Testis (tissue), 3 donors: Measurements from ENCODE around the gene NNAT. TPM values are rescaled to one million over a fixed set of nuclear protein-coding genes. Genes with fewer than 3 reads are reported as not detected.

Experiments used
- DNase-seq: peaks from one replicate; pipeline ENCODE4 v3.0.0-alpha.2; 2019
- H3K27ac ChIP-seq, 2 donors: fragments of 200-600 bp; sonication (generic); one replicate each; pipeline ENCODE4 v1.5.1; 2019
- H3K27me3 ChIP-seq: fragments of 200-600 bp; sonication (generic); one replicate; pipeline ENCODE4 v1.5.1; 2019
- H3K36me3 ChIP-seq: fragments of 200-600 bp; sonication (generic); one replicate; pipeline ENCODE4 v1.5.1; 2017; ENCODE audit warnings: low read depth; ENCODE audit errors: missing control alignments
- H3K4me1 ChIP-seq: fragments of 200-600 bp; sonication (generic); one replicate; pipeline ENCODE4 v1.5.1; 2019
- H3K4me3 ChIP-seq, 2 donors: fragments of 200-600 bp; sonication (generic); one replicate each; pipeline ENCODE4 v1.5.1; 2017 to 2019
- H3K9me3 ChIP-seq: fragments of 200-600 bp; sonication (generic); one replicate; pipeline ENCODE4 v1.5.1; 2017
- CTCF ChIP-seq, 3 experiments: fragments of 450-650 bp in 2 of 3; fragments of 200-600 bp in 1 of 3; sonication (generic) in 1 of 3; IDR thresholded peaks; one replicate each; pipeline ENCODE4 v1.5.1; 2016 to 2019; ENCODE audit warnings: antibody characterized with exemption in 3 of 3, mild to moderate bottlenecking in 2 of 3, moderate library complexity in 1 of 3
- POLR2A ChIP-seq: fragments of 450-650 bp; IDR thresholded peaks from one replicate; pipeline ENCODE4 v1.6.1; 2017; ENCODE audit warnings: antibody characterized with exemption, mild to moderate bottlenecking, moderate library complexity
- WGBS, 2 donors: methylation state at CpG; one replicate each; pipeline ENCODE4 v1.1.5; 2018; 5-methylcytosine and 5-hydroxymethylcytosine counted together
- intact Hi-C: fragments of 100-400 bp; cut with DNase I; formaldehyde crosslinking; loops from one replicate; pipeline ENCODE4 v1.15.1; 2023; ENCODE audit warnings: low total_unique reads
- polyA plus RNA-seq: library from polyadenylated mRNA; stranded (reverse); fragments of 350-450 nt; fragmentation: Illumina TruSeq; extraction: RNeasy Lipid Tissue Mini Kit (QIAGEN cat#74804); gene quantifications from one replicate; pipeline ENCODE4 v1.2.3, GENCODE V29; 2014; ENCODE audit warnings: low read depth, low replicate concordance; ENCODE audit not compliant: insufficient read depth
- total RNA-seq, 2 donors: library from RNA; depleted of rRNA; stranded (reverse); fragments of >200 nt; gene quantifications; one replicate each; pipeline ENCODE4 v1.2.3, GENCODE V29; 2016

Gene NNAT
- total and polyA plus RNA-seq, 3 donors from 2014 or later = 6.1 to 8.7 (median 6.2) TPM

- Histone ChIP-seq H3K36me3 (no peaks in the 10 kb centered on the region), H3K9me3 (no peaks in the 10 kb centered on the region), H3K27me3 (no peaks in the 10 kb centered on the region), H3K4me1 (peaks cover 6% of the 10 kb centered on the region), H3K27ac (no peak overlapping the region), H3K4me3 (no peak overlapping the region)
- TF ChIP-seq CTCF (IDR thresholded peaks at IDR 0.05) (no peak), POLR2A (no peak)
- no peak for DNase-seq
- intact Hi-C loops = no loop called here
- WGBS, 2 donors = 50 to 57% methylated on average over 26 to 30 of the region's 30 CpGs
Observed at GRCh38 chr20:37518606-37519507, 2.2 kb upstream of the NNAT start.

GRCh38 chr20:37519508-37520418, 1.3 kb upstream of the NNAT start:
- WGBS, 2 donors = 57 to 67% methylated on average over 13 to 39 of the region's 39 CpGs
- no peak for DNase-seq
- Histone ChIP-seq H3K4me3 (peak overlapping the region in 1 of 2 donors; percentile 47), H3K9me3 (no peaks in the 10 kb centered on the region), H3K4me1 (peaks cover 6% of the 10 kb centered on the region), H3K27me3 (no peaks in the 10 kb centered on the region), H3K27ac (no peak overlapping the region), H3K36me3 (no peaks in the 10 kb centered on the region)
- intact Hi-C loops = loop anchor here (5.0 to 10.0 kb wide), 2 partner anchors 115 to 247 kb away; no protein-coding TSS in a partner anchor
- TF ChIP-seq CTCF (IDR thresholded peaks at IDR 0.05) (no peak), POLR2A (no peak)

GRCh38 chr20:37520419-37520955, 563 bp upstream of the NNAT start:
- intact Hi-C loops = loop anchor here (5.0 to 10.0 kb wide), 2 partner anchors 116 to 248 kb away; no protein-coding TSS in a partner anchor
- H3K27ac ChIP-seq = no peak overlapping the region
- no peak for TF ChIP-seq POLR2A
- no peak for TF ChIP-seq CTCF (IDR thresholded peaks at IDR 0.05)
- no peaks in the 10 kb centered on the region for H3K27me3 ChIP-seq
- H3K9me3 ChIP-seq = no peaks in the 10 kb centered on the region
- 76 to 78% methylated on average over 20 to 24 of the region's 24 CpGs for WGBS, 2 donors
- no peak for DNase-seq
- no peaks in the 10 kb centered on the region for H3K36me3 ChIP-seq
- peak overlapping the region; percentile 32 to 47 for H3K4me3 ChIP-seq
- peaks cover 7% of the 10 kb centered on the region for H3K4me1 ChIP-seq

GRCh38 chr20:37522260-37523011, 1.4 kb downstream of the NNAT start:
- Histone ChIP-seq H3K9me3 (no peaks in the 10 kb centered on the region), H3K4me3 (no peak overlapping the region), H3K4me1 (peaks cover 21% of the 10 kb centered on the region), H3K27ac (no peak overlapping the region), H3K36me3 (no peaks in the 10 kb centered on the region), H3K27me3 (no peaks in the 10 kb centered on the region)
- DNase-seq = no peak
- intact Hi-C loops = loop anchor here (5.0 to 10.0 kb wide), 2 partner anchors 118 to 250 kb away; no protein-coding TSS in a partner anchor
- 63 to 78% methylated on average over 10 to 35 of the region's 36 CpGs for WGBS, 2 donors
- no peak for TF ChIP-seq CTCF (IDR thresholded peaks at IDR 0.05)
- no peak for TF ChIP-seq POLR2A
